CD4-positive, CD25-positive, alpha-beta regulatory T cell (primary cell): ENCODE data around the gene CD2BP2. TPM values are rescaled to one million over a fixed set of nuclear protein-coding genes. Genes with fewer than 3 reads are reported as not detected.
A peak's percentile ranks its signal among the peaks of the same experiment; 100 is the strongest.
"Not testable (repeated sequence)": the region's sequence is repeated elsewhere in the genome, so short reads cannot be mapped to it uniquely, and the experiment has no call there.

Experiments
- ATAC-seq, 2 donors: fragments of 150-1000 bp; cut with Tn5 transposase; one replicate each; pipeline ENCODE4 v1.10.0; 2021; ENCODE audit warnings: low read depth in 2 of 2, moderate number of reproducible peaks in 2 of 2, moderate library complexity in 1 of 2
- DNase-seq, 3 donors: peaks; one replicate each; pipeline versions ENCODE4 v3.0.0 to v3.0.0-alpha.2; 2012 to 2022; ENCODE audit warnings: mixed read lengths in 1 of 3
- H3K27ac ChIP-seq: one replicate; pipeline ENCODE4 v1.7.0; 2013; ENCODE audit warnings: mild to moderate bottlenecking, low read length; ENCODE audit not compliant: insufficient read depth, poor library complexity, severe bottlenecking
- H3K27me3 ChIP-seq: one replicate; pipeline ENCODE4 v1.7.0; 2013; ENCODE audit warnings: low read length; ENCODE audit not compliant: control insufficient read depth, insufficient read depth
- H3K36me3 ChIP-seq: one replicate; pipeline ENCODE4 v1.7.0; 2013; ENCODE audit warnings: mild to moderate bottlenecking, low read length, moderate library complexity; ENCODE audit not compliant: control insufficient read depth, insufficient read depth
- H3K4me1 ChIP-seq: 2 replicates; pipeline ENCODE4 v1.7.0; 2013; ENCODE audit warnings: mild to moderate bottlenecking, low read length; ENCODE audit not compliant: insufficient read depth, control insufficient read depth, poor library complexity, severe bottlenecking
- H3K4me3 ChIP-seq: one replicate; pipeline ENCODE4 v1.7.0; 2013; ENCODE audit warnings: low read depth, mild to moderate bottlenecking, low read length, moderate library complexity
- H3K9me3 ChIP-seq, 2 experiments: 1 replicate in 1 of 2; 2 replicates in 1 of 2; pipeline ENCODE4 v1.7.0; 2013; ENCODE audit warnings: low read length in 2 of 2, mild to moderate bottlenecking in 1 of 2, moderate library complexity in 1 of 2; ENCODE audit not compliant: control insufficient read depth in 2 of 2
- H3K27ac Mint-ChIP-seq, 3 donors: one replicate each; pipeline ENCODE4 v1.8.0; 2020 to 2022; ENCODE audit warnings: mild to moderate bottlenecking in 3 of 3, mixed read lengths in 3 of 3, moderate library complexity in 2 of 3
- H3K27me3 Mint-ChIP-seq: one replicate; pipeline ENCODE4 v1.8.0; 2022; ENCODE audit warnings: mild to moderate bottlenecking, mixed read lengths
- H3K36me3 Mint-ChIP-seq: one replicate; pipeline ENCODE4 v1.8.0; 2020; ENCODE audit warnings: mixed read lengths
- H3K4me1 Mint-ChIP-seq, 4 donors: one replicate each; pipeline ENCODE4 v1.8.0; 2020 to 2022; ENCODE audit warnings: mixed read lengths in 4 of 4, mild to moderate bottlenecking in 1 of 4
- H3K4me3 Mint-ChIP-seq, 4 donors: one replicate each; pipeline ENCODE4 v1.8.0; 2020 to 2022; ENCODE audit warnings: mild to moderate bottlenecking in 4 of 4, mixed read lengths in 4 of 4, moderate library complexity in 3 of 4
- H3K9me3 Mint-ChIP-seq, 7 donors: one replicate each; pipeline ENCODE4 v1.8.0; 2020 to 2022; ENCODE audit warnings: mixed read lengths in 7 of 7, mild to moderate bottlenecking in 3 of 7, moderate library complexity in 2 of 7
- polyA plus RNA-seq, 4 donors: library from polyadenylated mRNA; unstranded; fragments of 300-500 nt; fragmentation: Illumina TruSeq; gene quantifications; one replicate each; pipeline ENCODE4 v1.2.3, GENCODE V29; 2021
- total RNA-seq: library from RNA; stranded (reverse); gene quantifications from one replicate; pipeline ENCODE4 v1.2.3, GENCODE V29; 2022

Gene CD2BP2
- total and polyA plus RNA-seq, 5 donors from 2014 or later = 33.5 to 46.7 (median 39.0) TPM

- Mint-ChIP-seq H3K36me3 (peaks cover 12% of the 10 kb centered on the region), H3K4me3 (peak overlapping the region; percentile 82 to 92 (median 89)), H3K4me1 (peaks cover 5 to 56% (median 25%) of the 10 kb centered on the region in 4 donors), H3K27ac (peak overlapping the region in 1 of 3 donors; percentile 89)
- not testable (repeated sequence) for ATAC-seq, H3K9me3 ChIP-seq, H3K27me3 Mint-ChIP-seq, H3K9me3 Mint-ChIP-seq, H3K27me3 ChIP-seq, H3K36me3 ChIP-seq, H3K27ac ChIP-seq, DNase-seq
- Histone ChIP-seq H3K4me1 (peaks cover 33% of the 10 kb centered on the region), H3K4me3 (peak overlapping the region; percentile 83)
Measured at GRCh38 chr16:30396627-30397026, 41.5 kb upstream of the CD2BP2 start.

DNA sequence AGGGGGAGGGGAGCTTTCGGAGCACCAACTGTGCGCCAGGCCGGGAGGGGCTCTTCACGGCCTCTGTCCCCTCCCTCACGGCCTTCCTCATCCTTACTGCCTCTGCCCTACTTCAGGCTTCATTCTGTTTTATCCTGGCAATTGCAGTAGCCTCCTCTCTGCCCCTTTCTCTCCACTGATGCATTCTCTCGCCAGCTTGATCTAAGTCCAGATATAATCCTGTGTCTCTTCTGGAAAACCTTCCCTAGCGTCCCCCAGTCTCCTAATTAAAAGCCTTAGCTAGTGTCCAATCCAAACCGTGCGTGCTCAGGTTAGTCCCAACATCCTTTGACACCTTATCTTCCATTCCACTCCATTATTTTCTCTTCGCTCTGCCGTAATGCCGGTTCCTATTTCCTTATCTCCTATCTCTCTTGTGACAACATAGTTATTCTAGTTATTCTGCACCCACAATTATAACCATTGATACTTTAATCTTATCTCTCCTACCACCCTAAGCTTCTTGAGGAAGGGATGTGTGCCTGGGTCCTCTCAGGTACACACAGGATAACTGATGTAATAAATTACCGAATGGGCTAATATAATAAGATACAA, 41.0 kb upstream of the CD2BP2 start:
- H3K27me3 ChIP-seq = no peaks in the 10 kb centered on the region
- peak overlapping the region; percentile 83 for H3K4me3 ChIP-seq
- Mint-ChIP-seq H3K36me3 (peaks cover 12% of the 10 kb centered on the region), H3K27me3 (no peaks in the 10 kb centered on the region), H3K4me1 (peaks cover 5 to 52% (median 22%) of the 10 kb centered on the region in 4 donors), H3K9me3 (no peaks in the 10 kb centered on the region), H3K27ac (peak overlapping the region in 2 of 3 donors; percentile 86 to 89), H3K4me3 (peak overlapping the region; percentile 82 to 92 (median 88))
- H3K27ac ChIP-seq = peak overlapping the region; percentile 23
- ATAC-seq (no peak), DNase-seq (no peak)
- peaks cover 33% of the 10 kb centered on the region for H3K4me1 ChIP-seq
- H3K9me3 ChIP-seq = no peaks in the 10 kb centered on the region
- H3K36me3 ChIP-seq = no peaks in the 10 kb centered on the region

- peak; percentile 82 to 84 for ATAC-seq
- Mint-ChIP-seq H3K27me3 (no peaks in the 10 kb centered on the region), H3K27ac (peak within 1 kb of the TSS; percentile 86 to 89 (median 88))
Measured at GRCh38 chr16:30395155-30395991, 40.3 kb upstream of the CD2BP2 start, which contains the start of gene ZNF48. Gene ZNF48 (plus strand): TSS chr16:30395420. CDS start chr16:30395795, 375 bp downstream.

GRCh38 chr16:30394592-30395154, 39.6 kb upstream of the CD2BP2 start:
- Histone ChIP-seq H3K27me3 (no peaks in the 10 kb centered on the region), H3K4me1 (peaks cover 22% of the 10 kb centered on the region), H3K4me3 (no peak overlapping the region), H3K9me3 (no peaks in the 10 kb centered on the region), H3K27ac (peak overlapping the region; percentile 63), H3K36me3 (no peaks in the 10 kb centered on the region)
- Mint-ChIP-seq H3K27me3 (no peaks in the 10 kb centered on the region), H3K4me1 (peaks cover 5 to 37% (median 14%) of the 10 kb centered on the region in 4 donors), H3K36me3 (peaks cover 12% of the 10 kb centered on the region), H3K27ac (peak overlapping the region; percentile 73 to 89 (median 88)), H3K4me3 (peak overlapping the region; percentile 82 to 92 (median 86)), H3K9me3 (no peaks in the 10 kb centered on the region)
- DNase-seq = no peak
- ATAC-seq = peak in 1 of 2 donors; percentile 1

More at GRCh38 chr16:30395155-30395991, 40.3 kb upstream of the CD2BP2 start, which contains the start of gene ZNF48:
- H3K9me3 ChIP-seq = no peaks in the 10 kb centered on the region
- Mint-ChIP-seq H3K4me1 (peaks cover 5 to 44% (median 19%) of the 10 kb centered on the region in 4 donors), H3K9me3 (no peaks in the 10 kb centered on the region), H3K4me3 (peak within 1 kb of the TSS; percentile 85 to 92 (median 92)), H3K36me3 (peaks cover 12% of the 10 kb centered on the region)
- no peaks in the 10 kb centered on the region for H3K27me3 ChIP-seq
- H3K4me3 ChIP-seq = peak within 1 kb of the TSS; percentile 83
- H3K36me3 ChIP-seq = no peaks in the 10 kb centered on the region
- H3K27ac ChIP-seq = peak within 1 kb of the TSS; percentile 63
- DNase-seq = peak; percentile 43 to 65 (median 51)
- H3K4me1 ChIP-seq = peaks cover 29% of the 10 kb centered on the region

DNA sequence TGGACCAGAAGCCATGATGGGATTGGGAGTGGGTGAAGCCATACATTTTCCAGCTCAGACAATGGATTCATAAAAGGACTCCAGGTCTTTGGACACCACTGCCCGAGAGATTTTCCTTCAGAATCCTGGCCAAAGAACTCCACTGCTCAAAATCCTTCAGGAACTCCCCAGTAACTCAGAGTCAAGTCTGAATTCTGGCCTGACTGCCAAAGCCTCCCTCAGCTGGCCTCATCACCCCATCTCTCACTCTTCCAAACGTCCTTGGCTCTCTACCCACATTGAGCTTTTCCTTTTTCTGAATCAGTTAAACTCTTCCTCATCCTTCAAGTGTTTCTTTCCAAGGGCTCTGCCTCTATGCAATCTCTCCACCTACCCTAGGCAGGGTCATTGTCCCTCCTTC, 28.4 kb upstream of the CD2BP2 start:
- ATAC-seq = no peak
- Histone ChIP-seq H3K4me3 (peak overlapping the region; percentile 40), H3K4me1 (peaks cover 55% of the 10 kb centered on the region), H3K9me3 (no peaks in the 10 kb centered on the region), H3K27me3 (no peaks in the 10 kb centered on the region), H3K36me3 (no peaks in the 10 kb centered on the region), H3K27ac (peak overlapping the region; percentile 100)
- H3K4me3 Mint-ChIP-seq = peak overlapping the region; percentile 13 to 98 (median 94)
- H3K36me3 Mint-ChIP-seq = peaks cover 4% of the 10 kb centered on the region
- H3K9me3 Mint-ChIP-seq = no peaks in the 10 kb centered on the region
- peaks cover 0 to 60% (median 28%) of the 10 kb centered on the region in 4 donors for H3K4me1 Mint-ChIP-seq
- no peak for DNase-seq
- H3K27me3 Mint-ChIP-seq = peaks cover under 1% of the 10 kb centered on the region
- peak overlapping the region; percentile 92 to 100 (median 100) for H3K27ac Mint-ChIP-seq

DNA sequence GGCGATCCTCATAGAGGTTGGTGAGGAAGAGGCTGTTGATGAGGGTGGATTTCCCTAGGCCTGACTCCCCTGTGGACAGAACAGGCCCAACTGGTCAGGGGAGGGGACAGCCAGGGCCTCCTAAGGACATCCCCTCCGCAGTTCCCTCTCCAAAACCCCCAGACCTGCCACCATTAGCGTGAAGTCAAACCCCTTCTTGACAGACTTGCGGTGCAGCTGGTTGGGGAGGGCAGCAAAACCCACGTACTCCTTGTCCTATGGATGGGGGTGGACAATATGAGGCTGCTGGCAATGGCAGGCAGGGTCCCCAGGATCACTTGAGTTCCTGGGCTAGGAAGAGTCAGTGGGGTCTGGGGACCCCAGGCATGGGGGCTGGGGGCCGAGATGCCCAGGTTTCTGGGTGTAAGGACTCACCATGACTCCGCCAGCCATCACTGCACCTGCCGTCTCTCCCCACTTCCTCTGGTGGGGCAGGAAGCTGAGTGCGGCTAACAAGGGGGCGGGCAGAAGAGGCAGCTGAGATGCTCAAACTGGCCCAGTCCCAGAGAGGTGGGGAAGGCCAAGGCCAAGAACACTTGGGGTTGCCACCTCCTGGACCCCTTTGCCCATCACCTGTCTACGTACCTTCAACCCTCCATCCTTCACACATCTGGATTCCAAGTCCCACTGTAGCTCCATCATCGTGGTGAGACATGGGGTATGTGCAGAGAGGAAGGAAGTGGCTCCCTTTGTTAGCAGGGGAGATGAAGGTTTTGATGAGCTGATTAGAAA, 27.2 kb upstream of the CD2BP2 start, which contains the start of gene SEPTIN1:
Gene SEPTIN1, minus strand, starts transcription at position 451 of the 771 bp plus-strand sequence. Its CDS starts 19 bp downstream, at position 432.
- H3K4me3 ChIP-seq = peak within 1 kb of the TSS; percentile 82
- peak within 1 kb of the TSS; percentile 94 to 98 (median 96) for H3K4me3 Mint-ChIP-seq
- ATAC-seq (peak; percentile 40 to 45), DNase-seq (peak; percentile 60 to 92 (median 82))
- peaks cover 9% of the 10 kb centered on the region for H3K27me3 Mint-ChIP-seq
- no peaks in the 10 kb centered on the region for H3K27me3 ChIP-seq
- H3K9me3 ChIP-seq = no peaks in the 10 kb centered on the region
- peak within 1 kb of the TSS; percentile 92 to 100 (median 100) for H3K27ac Mint-ChIP-seq
- peaks cover 4% of the 10 kb centered on the region for H3K36me3 Mint-ChIP-seq
- H3K27ac ChIP-seq = peak within 1 kb of the TSS; percentile 100
- H3K9me3 Mint-ChIP-seq = peaks cover 0 to under 1% (median 0%) of the 10 kb centered on the region in 7 donors
- peaks cover 65% of the 10 kb centered on the region for H3K4me1 ChIP-seq
- peaks cover 0 to 71% (median 35%) of the 10 kb centered on the region in 4 donors for H3K4me1 Mint-ChIP-seq
- H3K36me3 ChIP-seq = no peaks in the 10 kb centered on the region
